ENCODE data around the gene SHKBP1. TPM values are rescaled to one million over a fixed set of nuclear protein-coding genes. Genes with fewer than 3 reads are reported as not detected.
"Not testable (repeated sequence)": the region's sequence is repeated elsewhere in the genome, so short reads cannot be mapped to it uniquely, and the experiment has no call there.

The SHKBP1 gene
- total RNA-seq, 2 donors from 2014 or later = 15.8 to 35.6 TPM

GRCh38 chr19:40588926-40589569, 12.4 kb downstream of the SHKBP1 start:
- H3K4me1 ChIP-seq = no peaks in the 10 kb centered on the region
- H3K4me3 ChIP-seq = no peak overlapping the region
- H3K9me3 ChIP-seq = no peaks in the 10 kb centered on the region
- DNase-seq (ENCODE audit: low spot score) = no peak
- no peaks in the 10 kb centered on the region for H3K36me3 ChIP-seq
- no peak for TF ChIP-seq CTCF (IDR thresholded peaks at IDR 0.05)
- H3K27ac ChIP-seq = no peak overlapping the region
- no peaks in the 10 kb centered on the region for H3K27me3 ChIP-seq

DNA sequence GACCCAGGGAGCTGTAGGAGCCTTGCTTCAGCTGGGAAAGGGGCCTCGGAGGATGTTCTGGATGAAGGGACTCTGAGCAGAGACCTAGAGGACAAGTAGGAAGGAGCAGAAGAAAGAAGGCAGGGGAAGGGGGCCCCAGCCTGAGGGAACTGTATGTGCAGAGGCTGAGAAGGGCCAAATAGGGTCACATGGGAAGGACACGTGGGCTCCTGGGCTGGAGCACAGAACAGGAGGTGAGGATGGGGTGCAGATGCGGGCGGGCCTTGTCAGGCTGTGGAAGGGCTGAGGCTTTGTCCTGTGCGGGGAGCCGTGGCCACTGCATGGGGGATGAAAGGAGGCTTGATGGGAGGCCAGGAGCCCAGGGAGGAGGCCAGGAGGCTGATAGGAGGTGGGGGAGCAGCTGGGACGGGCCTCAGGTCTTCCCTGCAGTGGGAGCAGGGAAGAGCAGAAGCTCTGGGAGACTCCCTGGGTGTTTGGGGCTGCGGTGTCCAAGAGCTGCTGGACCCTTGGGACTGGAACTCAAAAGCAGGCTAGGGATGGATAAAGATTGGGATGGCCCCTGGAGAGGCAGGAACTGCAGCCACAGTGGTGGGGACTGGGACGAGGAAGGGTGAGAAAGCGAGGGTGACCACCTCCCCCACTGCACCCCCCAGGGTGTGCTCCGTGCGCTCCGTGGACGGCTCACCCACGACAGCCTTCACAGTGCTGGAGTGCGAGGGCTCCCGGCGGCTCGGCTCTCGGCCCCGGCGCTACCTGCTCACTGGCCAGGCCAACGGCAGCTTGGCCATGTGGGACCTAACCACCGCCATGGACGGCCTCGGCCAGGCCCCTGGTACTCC, 13.1 kb downstream of the SHKBP1 start:
- Histone ChIP-seq H3K9me3 (no peaks in the 10 kb centered on the region), H3K27me3 (no peaks in the 10 kb centered on the region), H3K4me3 (no peak overlapping the region), H3K4me1 (no peaks in the 10 kb centered on the region), H3K27ac (no peak overlapping the region), H3K36me3 (no peaks in the 10 kb centered on the region)
- no peak for TF ChIP-seq CTCF (IDR thresholded peaks at IDR 0.05)
- DNase-seq (ENCODE audit: low spot score) = no peak

- TF ChIP-seq CTCF (IDR thresholded peaks at IDR 0.05) = no peak
- Histone ChIP-seq H3K27ac (no peak overlapping the region), H3K36me3 (no peaks in the 10 kb centered on the region), H3K27me3 (no peaks in the 10 kb centered on the region), H3K4me3 (no peak overlapping the region), H3K4me1 (no peaks in the 10 kb centered on the region), H3K9me3 (no peaks in the 10 kb centered on the region)
- DNase-seq (ENCODE audit: low spot score) = no peak
These were observed 14.0 kb downstream of the SHKBP1 start for GRCh38 chr19:40590464-40591265.

GRCh38 chr19:40591724-40592123, 15.1 kb downstream of the SHKBP1 start:
- H3K4me1 ChIP-seq; H3K4me3 ChIP-seq; H3K9me3 ChIP-seq; DNase-seq (ENCODE audit: low spot score); H3K27ac ChIP-seq; H3K36me3 ChIP-seq; H3K27me3 ChIP-seq: not testable (repeated sequence)

- Histone ChIP-seq H3K36me3 (no peaks in the 10 kb centered on the region), H3K4me3 (no peak overlapping the region), H3K27ac (no peak overlapping the region), H3K9me3 (no peaks in the 10 kb centered on the region), H3K27me3 (no peaks in the 10 kb centered on the region), H3K4me1 (peaks cover 0 to 7% of the 10 kb centered on the region in 2 donors)
- TF ChIP-seq CTCF (IDR thresholded peaks at IDR 0.05) = no peak
- DNase-seq (ENCODE audit: low spot score) = no peak
These were observed 15.5 kb downstream of the SHKBP1 start for GRCh38 chr19:40592170-40592569.

- Histone ChIP-seq H3K4me1 (peaks cover 0 to 26% of the 10 kb centered on the region in 2 donors), H3K36me3 (no peaks in the 10 kb centered on the region), H3K27me3 (peaks cover 0 to 5% of the 10 kb centered on the region in 2 donors), H3K27ac (no peak overlapping the region), H3K4me3 (no peak overlapping the region), H3K9me3 (no peaks in the 10 kb centered on the region)
- no peak for DNase-seq (ENCODE audit: low spot score)
- TF ChIP-seq CTCF (IDR thresholded peaks at IDR 0.05) = no peak
These were observed 17.6 kb downstream of the SHKBP1 start for GRCh38 chr19:40594255-40594654.
